GM19351 (cell line): Measurements from ENCODE around the gene ABCB9.
A peak's percentile ranks its signal among the peaks of the same experiment; 100 is the strongest.
"Not testable (repeated sequence)": the region's sequence is repeated elsewhere in the genome, so short reads cannot be mapped to it uniquely, and the experiment has no call there.

Experiments used
- ATAC-seq: cut with Tn5 transposase; IDR thresholded peaks from one replicate; pipeline ENCODE4 v1.9.1; 2021; ENCODE audit warnings: mild to moderate bottlenecking, moderate library complexity; ENCODE audit not compliant: unreplicated experiment

Gene ABCB9

GRCh38 chr12:122965851-122966742, at the start of gene ABCB9:
Gene ABCB9 (minus strand): TSS chr12:122966463. CDS start chr12:122960235, 6,228 bp downstream.
- ATAC-seq: peak; percentile 78

GRCh38 chr12:123014473-123014872, 48.2 kb upstream of the ABCB9 start:
- ATAC-seq: not testable (repeated sequence)

GRCh38 chr12:123013185-123014095, 47.2 kb upstream of the ABCB9 start:
- no peak for ATAC-seq

GRCh38 chr12:123011701-123012100, 45.4 kb upstream of the ABCB9 start:
- no peak for ATAC-seq

GRCh38 chr12:123010681-123011080, 44.4 kb upstream of the ABCB9 start:
- no peak for ATAC-seq

GRCh38 chr12:123010110-123010509, 43.8 kb upstream of the ABCB9 start:
- no peak for ATAC-seq

GRCh38 chr12:123006977-123007376, 40.7 kb upstream of the ABCB9 start:
- ATAC-seq: no peak

- ATAC-seq: no peak
These were observed 38.9 kb upstream of the ABCB9 start for GRCh38 chr12:123005081-123005626.

GRCh38 chr12:123004287-123004686, 38.0 kb upstream of the ABCB9 start:
- no peak for ATAC-seq

- no peak for ATAC-seq
These were observed 37.0 kb upstream of the ABCB9 start for GRCh38 chr12:123003257-123003656.

GRCh38 chr12:123001464-123001863, 35.2 kb upstream of the ABCB9 start:
- ATAC-seq: no peak

- ATAC-seq: no peak
These were observed 34.3 kb upstream of the ABCB9 start for GRCh38 chr12:123000578-123000977.

GRCh38 chr12:122999986-123000420, 33.7 kb upstream of the ABCB9 start:
- ATAC-seq: no peak

- no peak for ATAC-seq
These were observed 33.1 kb upstream of the ABCB9 start for GRCh38 chr12:122999196-122999946.

GRCh38 chr12:122998316-122998715, 32.1 kb upstream of the ABCB9 start:
- no peak for ATAC-seq

- no peak for ATAC-seq
These were observed 31.3 kb upstream of the ABCB9 start for GRCh38 chr12:122997343-122998250.

- ATAC-seq: no peak
These were observed 30.5 kb upstream of the ABCB9 start for GRCh38 chr12:122996621-122997342.

GRCh38 chr12:122996188-122996601, 29.9 kb upstream of the ABCB9 start:
- no peak for ATAC-seq
